ENCODE data around the gene OR56A5.

Gene OR56A5

DNA sequence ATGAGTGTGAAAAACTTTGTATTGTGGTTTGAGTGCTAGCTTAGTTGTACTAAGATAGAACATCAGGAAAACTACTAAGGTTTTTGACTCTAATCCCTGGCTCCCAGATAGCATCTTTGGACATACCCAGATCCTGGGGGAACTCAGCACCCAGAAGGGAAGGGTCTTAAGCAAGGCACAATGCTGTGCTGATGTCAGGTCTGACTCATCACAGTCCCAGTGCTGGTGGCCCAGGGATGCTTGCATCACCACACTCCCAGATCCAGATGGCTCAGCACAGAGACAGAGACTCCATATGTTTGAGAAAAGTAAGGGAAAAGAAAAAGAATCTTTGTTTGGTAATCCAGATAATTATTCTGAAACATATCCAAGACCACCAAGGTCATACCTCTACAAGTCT is 44.5 kb downstream of the OR56A5 start:
- Mint-ChIP-seq H3K36me3 (ENCODE audit: low read depth) (no peaks in the 10 kb centered on the region), H3K4me1 (ENCODE audit: low read depth) (no peaks in the 10 kb centered on the region), H3K27ac (no peak overlapping the region), H3K9me3 (peaks cover 22% of the 10 kb centered on the region), H3K4me3 (no peak overlapping the region), H3K27me3 (no peaks in the 10 kb centered on the region)
- intact Hi-C loops (cut with micrococcal nuclease): no loop called here

DNA sequence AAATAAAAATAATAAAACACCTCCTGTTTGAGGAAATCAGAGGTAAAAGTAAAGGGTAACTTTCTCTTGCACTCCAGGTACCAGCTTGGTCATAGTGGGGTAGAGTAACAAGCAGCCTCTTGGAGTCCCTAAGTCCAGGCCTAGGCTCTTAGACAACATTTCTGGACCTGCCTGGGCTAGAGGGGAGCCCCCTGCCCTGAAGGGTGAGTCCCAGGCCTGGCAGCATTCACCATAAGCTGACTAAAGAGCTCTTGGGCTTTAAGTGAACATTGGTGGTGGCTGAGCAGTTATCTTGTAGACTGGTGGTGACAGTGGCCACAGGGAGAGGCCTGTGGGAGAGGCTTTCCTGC is 44.9 kb downstream of the OR56A5 start:
- Mint-ChIP-seq H3K4me3 (no peak overlapping the region), H3K36me3 (ENCODE audit: low read depth) (no peaks in the 10 kb centered on the region), H3K4me1 (ENCODE audit: low read depth) (no peaks in the 10 kb centered on the region), H3K27ac (no peak overlapping the region), H3K27me3 (no peaks in the 10 kb centered on the region), H3K9me3 (peaks cover 22% of the 10 kb centered on the region)
- intact Hi-C loops (cut with micrococcal nuclease): no loop called here

DNA sequence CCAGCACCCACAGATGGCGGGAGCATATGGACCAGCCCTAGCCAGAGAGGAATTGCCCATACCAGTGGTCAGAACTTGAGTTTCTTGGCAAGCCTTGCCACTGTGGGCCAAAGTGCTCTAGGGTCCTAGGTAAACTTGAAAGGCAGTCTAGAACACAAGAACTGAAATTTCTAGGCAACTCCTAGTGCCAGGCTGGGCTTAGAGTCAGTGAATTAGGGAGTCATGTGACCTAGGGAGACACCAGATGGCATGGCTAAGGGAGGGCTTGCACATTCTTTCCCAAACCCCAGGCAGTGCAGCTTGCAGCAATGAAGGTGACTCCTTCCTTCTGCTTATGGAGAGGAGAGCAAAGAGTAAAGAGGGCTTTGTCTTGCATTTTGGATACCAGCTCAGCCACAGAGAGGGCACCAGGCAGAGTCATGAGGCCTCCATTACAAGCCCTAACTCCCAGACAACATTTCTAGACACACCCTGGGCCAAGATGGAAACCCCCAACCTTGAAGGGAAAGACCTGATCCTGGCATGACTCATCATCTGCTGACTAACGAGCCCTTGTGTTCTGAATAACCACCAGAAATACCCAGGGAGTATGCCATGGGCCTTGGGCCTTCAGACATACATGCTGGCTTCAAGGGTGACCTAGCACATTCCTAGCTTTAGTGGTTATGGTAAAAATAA is 45.4 kb downstream of the OR56A5 start:
- H3K36me3 Mint-ChIP-seq (ENCODE audit: low read depth): no peaks in the 10 kb centered on the region

More for the DNA sequence above, 45.4 kb downstream of the OR56A5 start:
- Mint-ChIP-seq H3K27me3 (no peaks in the 10 kb centered on the region), H3K9me3 (peaks cover 17% of the 10 kb centered on the region), H3K4me3 (no peak overlapping the region), H3K4me1 (ENCODE audit: low read depth) (no peaks in the 10 kb centered on the region), H3K27ac (no peak overlapping the region)
- intact Hi-C loops (cut with micrococcal nuclease): no loop called here

Data from dendritic cell treated with granulocyte-macrophage colony-stimulating factor and Interleukin-4, amounts not matched to agents 40 ng/mL and 50 ng/mL, for 4 days (primary cell).